Common myeloid progenitor, CD34-positive (primary cell): Measurements from ENCODE around the gene ZCCHC18.
A peak's percentile ranks its signal among the peaks of the same experiment; 100 is the strongest.

Source experiments
- CTCF ChIA-PET: fragments of 350-600 bp; sonication (Branson Sonifier 250); formaldehyde crosslinking; loops from one replicate; lab custom pipeline; 2021; ENCODE audit warnings: antibody characterized with exemption; lab: Charles Lee
- POLR2A ChIA-PET: fragments of 350-600 bp; sonication (Branson Sonifier 250); formaldehyde crosslinking; loops from one replicate; lab custom pipeline; 2021; ENCODE audit warnings: antibody characterized with exemption; lab: Charles Lee
- DNase-seq, 3 donors: peaks; one replicate each; pipeline versions ENCODE4 v3.0.0 to v3.0.0-alpha.2; 2013
- H3K27ac ChIP-seq, 2 experiments: 1 replicate in 1 of 2; 2 replicates in 1 of 2; pipeline ENCODE4 v1.7.0; 2013; ENCODE audit warnings: inconsistent platforms in 2 of 2, low read length in 2 of 2, mild to moderate bottlenecking in 2 of 2, low read depth in 1 of 2, moderate library complexity in 1 of 2; ENCODE audit not compliant: severe bottlenecking in 2 of 2, insufficient read depth in 1 of 2, poor library complexity in 1 of 2
- H3K27me3 ChIP-seq, 5 experiments: replicated peaks in 2 of 5; 1 replicate in 3 of 5; 2 replicates in 2 of 5; pipeline versions ENCODE4 v1.6.1 to v1.7.0; 2013; ENCODE audit warnings: low read length in 4 of 5, mild to moderate bottlenecking in 2 of 5, moderate library complexity in 2 of 5, inconsistent platforms in 1 of 5; ENCODE audit not compliant: insufficient read depth in 5 of 5, control insufficient read depth in 4 of 5
- H3K36me3 ChIP-seq, 4 experiments: 1 replicate in 2 of 4; 2 replicates in 2 of 4; pipeline versions ENCODE4 v1.6.1 to v1.7.0; 2013; ENCODE audit warnings: low read length in 3 of 4, control low read depth in 1 of 4, mild to moderate bottlenecking in 1 of 4; ENCODE audit not compliant: control insufficient read depth in 4 of 4, insufficient read depth in 4 of 4
- H3K4me1 ChIP-seq, 4 experiments: 1 replicate in 3 of 4; 2 replicates in 1 of 4; pipeline versions ENCODE4 v1.6.1 to v1.7.1; 2013; ENCODE audit warnings: low read length in 3 of 4, mild to moderate bottlenecking in 3 of 4, control low read depth in 1 of 4, inconsistent platforms in 1 of 4, moderate library complexity in 1 of 4; ENCODE audit not compliant: control insufficient read depth in 4 of 4, insufficient read depth in 4 of 4; ENCODE audit errors: control extremely low read depth in 1 of 4
- H3K4me3 ChIP-seq, 7 experiments: 1 replicate in 4 of 7; 2 replicates in 3 of 7; pipeline versions ENCODE4 v1.5.1 to v1.7.0; 2013; ENCODE audit warnings: mild to moderate bottlenecking in 7 of 7, low read length in 6 of 7, moderate library complexity in 6 of 7, inconsistent platforms in 2 of 7, low read depth in 2 of 7, control low read depth in 1 of 7; ENCODE audit not compliant: insufficient read depth in 4 of 7, control insufficient read depth in 1 of 7; ENCODE audit errors: extremely low read depth in 1 of 7
- H3K9me3 ChIP-seq, 5 experiments: 1 replicate in 4 of 5; 2 replicates in 1 of 5; pipeline versions ENCODE4 v1.6.1 to v1.7.1; 2013; ENCODE audit warnings: low read length in 4 of 5, mild to moderate bottlenecking in 2 of 5, inconsistent platforms in 1 of 5, low read depth in 1 of 5, moderate library complexity in 1 of 5; ENCODE audit not compliant: control insufficient read depth in 4 of 5, insufficient read depth in 2 of 5; ENCODE audit errors: control extremely low read depth in 1 of 5
- WGBS: methylation state at CpG from one replicate; pipeline ENCODE4 v1.1.5; 2013; ENCODE audit not compliant: insufficient coverage; 5-methylcytosine and 5-hydroxymethylcytosine counted together

Gene ZCCHC18

GRCh38 chrX:104141087-104141760, 28.9 kb downstream of the ZCCHC18 start:
- DNase-seq, result no peak
- Histone ChIP-seq H3K27ac (no peak overlapping the region), H3K4me1 (peaks cover 0 to 4% (median 0%) of the 10 kb centered on the region in 4 experiments), H3K4me3 (no peak overlapping the region), H3K9me3 (no peaks in the 10 kb centered on the region), H3K36me3 (no peaks in the 10 kb centered on the region), H3K27me3 (no peaks in the 10 kb centered on the region)
- POLR2A ChIA-PET, result interaction anchor here (1.4 kb wide), 1 partner anchor 15 kb away, joined by 4 read pairs; the partner anchor contains the start of gene SLC25A53
- WGBS, result 90% methylated on average over 5 of the region's 8 CpGs
- CTCF ChIA-PET, result interaction anchor here (1.4 kb wide), 1 partner anchor 10 kb away, joined by 4 read pairs; no protein-coding TSS in a partner anchor

DNA sequence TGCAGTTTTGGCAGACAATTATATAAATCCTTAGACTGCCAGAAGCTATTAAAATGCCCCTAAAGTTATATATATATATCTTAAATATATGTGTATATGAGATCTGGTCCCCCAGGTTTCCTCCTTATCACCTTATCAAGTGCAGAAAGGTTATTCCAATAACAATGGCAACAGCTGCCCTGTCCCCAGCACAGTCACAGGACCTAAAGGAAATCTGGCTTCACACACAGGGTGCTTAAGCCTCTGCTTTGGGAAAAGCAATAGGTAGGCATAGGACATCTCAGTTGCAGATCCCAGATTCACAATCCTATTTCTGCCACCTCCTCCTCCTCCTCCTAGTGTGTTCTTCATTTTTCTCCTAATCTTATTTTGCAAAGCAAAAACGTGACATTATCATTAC, 38.7 kb downstream of the ZCCHC18 start:
- ChIA-PET POLR2A (no interaction called here), CTCF (no interaction called here)

GRCh38 chrX:104156630-104157529, 44.6 kb downstream of the ZCCHC18 start, which contains the start of gene SLC25A53:
TSS of gene SLC25A53 (minus strand) at chrX:104157009. CDS start at chrX:104105257, 51,752 bp downstream.
- Histone ChIP-seq H3K4me1 (peaks cover 0 to 10% (median 3%) of the 10 kb centered on the region in 4 experiments), H3K4me3 (peak within 1 kb of the TSS; percentile 50 to 91 (median 72)), H3K27me3 (no peaks in the 10 kb centered on the region), H3K9me3 (no peaks in the 10 kb centered on the region), H3K27ac (peak within 1 kb of the TSS; percentile 79 to 93), H3K36me3 (no peaks in the 10 kb centered on the region)
- ChIA-PET POLR2A (interaction anchor here (1.3 to 1.7 kb wide), 2 partner anchors 9 to 15 kb away, joined by 4 to 9 read pairs; partner anchors contain the start of gene FAM199X), CTCF (interaction anchor here (1.4 kb wide), 2 partner anchors 9 to 13 kb away, joined by 3 to 9 read pairs; partner anchors contain the start of gene FAM199X)
- peak; percentile 86 to 96 (median 93) for DNase-seq
- WGBS, result 36% methylated on average over 40 of the region's 44 CpGs

More for the DNA sequence above, 38.7 kb downstream of the ZCCHC18 start:
- Histone ChIP-seq H3K36me3 (no peaks in the 10 kb centered on the region), H3K4me1 (peaks cover 0 to 6% (median 1%) of the 10 kb centered on the region in 4 experiments), H3K27ac (no peak overlapping the region), H3K27me3 (no peaks in the 10 kb centered on the region), H3K9me3 (no peaks in the 10 kb centered on the region), H3K4me3 (no peak overlapping the region)
- 45% methylated on average over 1 of the region's 1 CpG for WGBS
- no peak for DNase-seq
